22Rv1 (cell line): ENCODE measurements around the gene MDFIC.

ENCODE experiments used
- CTCF ChIP-seq: fragments of 450-650 bp; IDR thresholded peaks from 2 replicates; pipeline ENCODE4 v1.5.1; 2017; ENCODE audit warnings: mild to moderate bottlenecking
- ZFX ChIP-seq: fragments of 450-650 bp; IDR thresholded peaks from 2 replicates; pipeline ENCODE4 v1.6.1; 2017; ENCODE audit warnings: antibody characterized with exemption, borderline replicate concordance

GRCh38 chr7:115044224-115044623, 122.3 kb downstream of the MDFIC start:
- no peak for TF ChIP-seq CTCF
- TF ChIP-seq ZFX = no peak
